ENCODE results near the gene ST8SIA4. TPM values are rescaled to one million over a fixed set of nuclear protein-coding genes. Genes with fewer than 3 reads are reported as not detected.

The ST8SIA4 gene
- total RNA-seq, 1 donor from 2014 or later = 47.6 TPM

GRCh38 chr5:100779669-100780375, 123.3 kb downstream of the ST8SIA4 start:
- DNase-seq = no peak

DNA sequence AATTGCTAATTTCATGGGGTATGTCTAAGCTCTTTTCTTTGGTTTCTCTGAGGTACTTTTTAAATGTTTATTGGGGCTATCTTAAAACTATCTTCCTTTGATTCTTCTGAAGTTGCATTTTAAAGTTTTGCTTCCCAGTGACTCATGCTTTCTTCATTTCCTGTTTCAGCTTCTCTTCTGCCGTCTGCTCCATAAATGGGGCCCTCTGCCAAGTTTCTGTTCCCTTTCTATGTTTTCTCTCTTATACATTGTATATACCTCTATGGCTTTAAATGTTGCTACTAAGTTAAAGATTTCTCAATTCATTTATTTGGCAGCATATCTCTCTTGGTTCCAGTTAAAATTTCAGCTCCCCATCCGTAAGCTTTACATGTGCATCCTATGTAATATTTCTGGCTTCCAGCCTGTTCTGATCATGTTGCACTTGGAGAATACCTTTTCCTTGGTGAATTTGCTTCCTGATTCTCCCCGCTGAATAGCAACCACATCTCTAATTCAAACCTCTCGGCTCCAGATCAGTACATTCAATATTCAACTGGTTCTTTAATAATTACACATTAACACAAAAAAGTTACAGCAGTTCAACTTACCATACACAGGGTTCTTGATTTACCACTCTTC, 125.3 kb downstream of the ST8SIA4 start:
- DNase-seq = no peak

DNA sequence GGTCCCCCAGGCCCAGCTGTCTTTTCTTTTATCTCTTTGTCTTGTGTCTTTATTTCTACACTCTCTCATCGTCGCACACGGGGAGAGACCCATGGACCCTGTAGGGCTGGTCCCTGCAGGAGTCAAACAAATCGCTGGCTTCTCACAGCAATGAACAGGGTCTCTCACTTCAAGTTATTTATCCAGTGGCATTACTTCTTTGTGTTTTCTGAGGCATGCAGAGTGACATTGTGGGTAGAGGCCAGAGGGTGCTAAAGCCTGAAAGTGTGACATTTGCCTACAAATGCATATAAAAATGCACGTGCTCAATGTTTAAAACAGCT, 127.6 kb downstream of the ST8SIA4 start:
- DNase-seq = no peak

DNA sequence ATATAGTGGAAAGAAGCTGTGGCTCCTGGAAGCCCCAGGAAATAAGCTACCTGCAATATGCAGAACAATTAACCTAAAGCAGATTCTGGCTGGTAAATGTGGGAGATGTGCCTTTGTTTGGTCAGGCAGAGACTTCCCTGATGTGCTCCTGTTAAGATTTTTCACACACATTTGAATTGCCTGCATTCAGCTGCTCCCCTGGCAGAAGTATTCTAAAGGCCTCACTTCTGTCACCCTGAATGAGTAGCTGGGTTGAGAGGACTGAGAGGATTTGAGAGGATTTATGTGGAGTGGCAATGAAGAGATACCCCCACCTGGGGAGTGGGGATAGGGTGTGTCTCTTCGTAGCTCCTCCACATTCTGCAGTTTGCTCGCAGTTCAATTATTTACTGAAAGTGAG, 130.5 kb downstream of the ST8SIA4 start:
- no peak for DNase-seq

DNA sequence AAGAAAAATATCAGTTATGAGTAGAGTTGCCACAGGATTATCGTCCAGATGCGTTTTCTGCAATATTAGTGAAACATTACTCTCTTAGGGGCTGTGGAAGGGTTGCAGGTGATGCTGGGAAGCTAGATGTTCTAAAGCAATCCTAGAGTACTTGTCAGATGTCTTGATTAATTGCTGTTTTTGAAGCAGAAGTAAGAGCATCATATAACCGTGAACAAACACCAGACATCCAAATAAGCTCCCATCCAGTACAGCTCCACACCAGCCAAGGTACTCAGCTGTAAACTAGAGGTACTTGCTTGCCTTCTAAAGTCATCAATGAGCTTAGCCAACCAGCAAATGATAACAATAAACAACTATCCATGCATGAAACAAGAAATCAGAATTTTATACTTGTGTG, 131.1 kb downstream of the ST8SIA4 start:
- DNase-seq = no peak

DNA sequence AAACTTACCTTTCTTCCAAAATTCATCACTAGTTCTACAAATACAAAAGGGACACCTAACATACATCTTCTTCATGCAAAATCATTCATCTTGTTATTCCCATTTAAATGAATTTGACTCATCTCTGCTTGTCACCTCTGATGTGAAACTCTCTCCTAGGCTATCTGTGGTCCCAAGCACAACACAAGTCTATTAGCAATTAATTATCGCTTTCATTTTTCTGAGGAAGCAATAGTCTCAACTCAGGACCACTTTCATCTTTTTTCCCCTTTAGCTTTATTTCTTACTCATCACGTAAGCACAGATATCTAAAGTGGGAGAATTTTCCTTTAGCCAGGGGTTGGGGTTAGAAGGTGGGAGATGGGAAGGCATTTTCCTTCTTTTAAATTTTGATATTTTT, 131.9 kb downstream of the ST8SIA4 start:
- no peak for DNase-seq

DNA sequence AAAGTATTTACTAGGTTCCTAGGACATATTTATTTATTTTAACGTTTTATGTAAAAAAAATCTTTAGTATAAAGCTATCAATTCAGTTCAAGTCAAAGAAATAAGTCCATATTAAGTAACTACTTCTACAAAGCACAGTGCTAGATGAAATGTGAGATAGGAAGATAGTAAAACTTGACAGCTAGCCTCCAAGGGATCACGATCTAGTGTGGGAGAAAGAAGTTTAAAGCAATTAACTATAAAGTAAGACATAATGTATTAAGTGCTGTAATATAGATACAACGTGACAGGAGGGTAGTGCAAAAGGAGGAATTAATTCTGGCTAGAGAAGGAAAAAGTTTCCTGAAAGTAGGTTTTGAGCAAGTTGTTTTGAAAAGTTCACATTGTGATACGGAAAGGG, 134.9 kb downstream of the ST8SIA4 start:
- DNase-seq = no peak

GRCh38 chr5:100762995-100763394, 140.1 kb downstream of the ST8SIA4 start:
- DNase-seq = no peak

- no peak for DNase-seq
Measured at GRCh38 chr5:100762108-100762507, 141.0 kb downstream of the ST8SIA4 start.

DNA sequence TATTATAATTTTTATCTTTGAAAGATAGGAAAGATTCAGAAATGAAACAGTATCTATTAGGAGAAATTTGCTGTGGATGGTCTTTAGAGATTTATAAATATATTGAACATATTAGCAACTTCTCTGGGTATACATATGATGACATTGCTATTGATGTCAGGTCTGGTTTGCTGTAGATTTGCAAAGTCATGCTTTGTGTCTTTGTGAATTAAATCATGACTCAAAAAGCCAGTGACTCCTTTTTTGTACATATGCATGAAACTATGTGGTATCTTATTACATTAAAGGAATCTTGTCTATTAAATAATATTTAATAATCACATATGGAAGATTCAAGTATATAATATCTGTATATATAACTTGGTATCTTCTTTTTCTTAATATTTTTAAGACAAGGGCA, 141.9 kb downstream of the ST8SIA4 start:
- no peak for DNase-seq

- DNase-seq = no peak
Measured at GRCh38 chr5:100760688-100761087, 142.4 kb downstream of the ST8SIA4 start.

GRCh38 chr5:100758780-100759179, 144.3 kb downstream of the ST8SIA4 start:
- DNase-seq = no peak

DNA sequence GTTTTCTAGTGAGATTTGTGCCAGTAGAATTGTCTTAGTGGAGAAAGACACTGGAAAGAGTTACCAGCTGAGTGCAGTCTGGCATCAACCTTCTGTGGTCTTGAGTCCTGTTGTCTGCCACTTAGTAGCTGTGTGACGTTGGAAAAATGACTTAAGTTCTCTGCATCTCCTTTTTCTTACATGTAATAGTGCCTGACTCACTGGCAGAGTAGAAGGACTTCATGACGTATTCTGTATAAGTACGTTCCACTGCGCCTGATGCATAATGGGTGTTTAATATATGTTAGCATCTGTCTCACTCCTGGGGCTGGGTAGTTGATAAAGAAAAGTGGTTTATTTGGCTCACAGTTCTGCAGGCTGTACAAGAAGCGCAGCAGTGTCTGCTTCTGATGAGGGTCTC, 144.8 kb downstream of the ST8SIA4 start:
- DNase-seq = no peak

DNA sequence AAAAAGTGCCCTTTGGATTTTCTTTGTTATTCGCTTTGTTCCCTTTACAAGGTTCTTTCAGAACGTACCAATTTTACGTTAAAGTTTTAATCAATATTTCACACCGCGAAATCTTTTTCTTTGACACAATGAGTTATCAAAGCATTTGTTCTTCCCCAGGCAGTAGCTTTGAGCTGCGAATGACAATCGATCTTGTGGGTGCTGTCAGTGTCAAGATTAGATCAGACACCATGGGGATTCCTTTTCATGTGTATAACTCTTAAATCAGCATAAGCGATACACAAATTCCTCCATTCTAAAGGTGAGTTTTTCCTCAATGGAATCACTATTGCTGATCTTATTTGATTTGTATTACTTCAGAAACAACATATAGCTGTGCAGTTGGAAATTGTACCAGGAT, 145.5 kb downstream of the ST8SIA4 start:
- DNase-seq = no peak

Small RNA genes lying within 50 kb of the gene (small RNA-seq; reads per million reads assigned to genes)
- not detected for gene MIR548P
